Ramos (cell line): ENCODE results near the gene IFT122.
"Not testable (repeated sequence)": the region's sequence is repeated elsewhere in the genome, so short reads cannot be mapped to it uniquely, and the experiment has no call there.

Experiments used
- in situ Hi-C: fragments of 300-500 bp; cut with MboI; formaldehyde crosslinking; loops from one replicate; pipeline ENCODE4 v1.14.3; 2022; ENCODE audit warnings: low sequenced_read_pairs; ENCODE audit not compliant: unreplicated experiment

Gene IFT122

DNA sequence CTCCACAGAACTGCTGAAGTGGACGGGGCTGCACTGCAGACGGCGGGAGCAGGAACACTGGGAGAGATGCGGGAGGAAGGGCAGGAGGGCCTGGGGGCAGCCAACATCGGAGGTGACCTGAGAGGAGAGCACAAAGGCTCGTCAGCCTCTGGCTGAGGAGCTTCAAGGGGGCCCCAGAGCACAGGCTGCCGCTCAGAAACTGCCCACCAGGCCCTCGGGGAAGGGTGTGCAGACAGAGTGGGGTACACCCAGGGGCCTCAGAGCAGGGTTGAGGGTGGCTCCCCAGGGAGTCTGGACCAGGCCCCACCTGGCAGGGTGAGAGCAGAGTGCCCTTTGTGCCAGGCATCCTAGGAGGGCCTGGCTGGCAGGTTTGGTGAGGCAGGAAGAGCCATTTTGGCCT is 73.7 kb downstream of the IFT122 start:
- in situ Hi-C loops: no loop called here

- in situ Hi-C loops: no loop called here
These were observed 74.1 kb downstream of the IFT122 start for GRCh38 chr3:129514110-129514509.

GRCh38 chr3:129514563-129514962 is 74.5 kb downstream of the IFT122 start:
- in situ Hi-C loops: no loop called here

DNA sequence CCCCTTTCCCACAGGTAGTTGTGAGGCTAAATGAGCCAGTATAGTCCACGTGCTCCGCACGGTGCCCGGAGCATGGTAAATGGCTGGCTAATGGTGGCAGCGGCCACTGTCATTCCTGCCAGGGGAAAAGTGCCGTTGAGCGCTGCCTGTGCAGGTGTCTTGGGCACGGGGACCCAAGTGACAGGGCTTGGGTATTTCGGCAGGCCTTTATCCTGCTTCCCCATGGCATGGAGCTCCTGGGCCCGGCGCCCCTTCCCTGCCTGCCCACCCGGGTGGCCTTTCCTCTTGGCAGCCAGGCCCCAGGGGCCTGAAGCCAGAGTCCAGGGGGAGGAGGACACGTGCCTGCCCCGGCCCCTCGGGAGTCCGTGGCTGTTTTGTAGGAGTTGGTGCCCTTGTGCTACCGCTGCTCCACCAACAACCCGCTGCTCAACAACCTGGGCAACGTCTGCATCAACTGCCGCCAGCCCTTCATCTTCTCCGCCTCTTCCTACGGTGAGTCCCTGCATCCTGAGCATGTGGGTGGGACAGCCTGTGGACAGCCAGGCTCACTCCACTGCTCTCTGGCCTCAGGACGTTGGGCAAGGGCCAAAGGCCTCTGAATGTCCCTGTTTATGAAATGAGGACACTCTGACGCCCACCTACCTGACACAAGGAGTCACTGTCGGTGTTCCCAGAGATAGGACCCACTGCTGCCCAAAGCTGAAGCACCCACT is 75.2 kb downstream of the IFT122 start:
- in situ Hi-C loops: not testable (repeated sequence)

DNA sequence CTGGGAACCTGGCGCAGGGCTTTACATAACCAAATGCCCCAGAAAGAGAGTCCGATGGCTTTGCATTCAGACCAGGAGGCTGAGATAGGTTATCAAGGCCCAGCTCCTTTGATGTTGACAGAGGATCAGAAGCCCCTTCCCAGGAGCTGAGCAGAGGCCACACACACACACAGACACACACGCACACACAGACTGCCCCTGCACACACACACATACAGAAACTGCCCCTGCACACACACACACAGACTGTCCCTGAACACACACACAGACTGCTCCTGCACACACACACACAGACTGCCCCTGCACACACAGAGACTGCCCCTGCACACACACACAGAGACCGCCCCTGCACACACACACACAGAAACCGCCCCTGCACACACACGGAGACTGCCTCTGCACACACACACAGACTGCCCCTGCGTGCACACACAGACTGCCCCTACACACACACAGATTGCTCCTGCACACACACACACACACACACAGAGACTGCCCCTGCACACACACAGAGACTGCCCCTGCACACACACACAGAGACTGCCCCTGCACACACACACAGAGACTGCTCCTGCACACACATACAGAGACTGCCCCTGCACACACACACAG is 75.9 kb downstream of the IFT122 start:
- in situ Hi-C loops: not testable (repeated sequence)

DNA sequence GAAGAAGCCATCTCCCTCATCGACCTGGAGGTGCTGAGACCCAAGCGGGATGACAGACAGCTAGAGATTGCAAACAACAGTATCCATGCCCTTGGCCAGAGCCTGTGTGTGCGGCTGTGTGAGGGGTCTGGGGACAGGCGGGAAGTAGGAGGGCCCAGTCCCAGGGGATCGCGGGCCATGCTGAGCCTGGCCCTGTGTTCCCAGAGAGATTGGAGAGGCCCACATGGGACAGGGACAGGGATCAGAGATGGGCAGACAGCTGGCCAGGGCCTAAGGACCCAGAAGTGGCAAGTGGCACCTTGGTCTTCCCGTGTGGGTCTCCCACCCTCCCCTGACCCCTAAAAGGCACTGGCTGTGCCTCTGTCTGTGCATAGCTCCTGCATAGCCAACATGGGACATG is 77.5 kb downstream of the IFT122 start:
- in situ Hi-C loops: no loop called here

GRCh38 chr3:129518038-129518561 is 78.1 kb downstream of the IFT122 start:
- in situ Hi-C loops: no loop called here

GRCh38 chr3:129518581-129518980 is 78.6 kb downstream of the IFT122 start:
- in situ Hi-C loops: no loop called here

DNA sequence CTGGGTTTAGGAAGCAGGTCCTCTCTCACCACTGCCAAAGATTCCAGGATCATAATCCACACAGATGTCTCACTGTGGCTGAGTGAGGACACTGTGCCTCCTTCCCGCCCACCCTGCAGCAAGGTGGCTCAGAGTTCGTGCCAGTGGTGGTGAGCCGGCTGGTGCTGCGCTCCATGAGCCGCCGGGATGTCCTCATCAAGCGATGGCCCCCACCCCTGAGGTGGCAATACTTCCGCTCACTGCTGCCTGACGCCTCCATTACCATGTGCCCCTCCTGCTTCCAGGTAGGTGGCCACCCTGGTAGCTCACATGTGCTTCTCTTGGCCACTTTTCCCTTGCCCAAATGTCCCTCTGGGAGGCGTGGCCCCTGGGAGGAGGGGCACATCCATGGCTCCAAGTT is 79.4 kb downstream of the IFT122 start:
- in situ Hi-C loops: no loop called here

GRCh38 chr3:129519896-129520715 is 80.1 kb downstream of the IFT122 start:
- in situ Hi-C loops: no loop called here

DNA sequence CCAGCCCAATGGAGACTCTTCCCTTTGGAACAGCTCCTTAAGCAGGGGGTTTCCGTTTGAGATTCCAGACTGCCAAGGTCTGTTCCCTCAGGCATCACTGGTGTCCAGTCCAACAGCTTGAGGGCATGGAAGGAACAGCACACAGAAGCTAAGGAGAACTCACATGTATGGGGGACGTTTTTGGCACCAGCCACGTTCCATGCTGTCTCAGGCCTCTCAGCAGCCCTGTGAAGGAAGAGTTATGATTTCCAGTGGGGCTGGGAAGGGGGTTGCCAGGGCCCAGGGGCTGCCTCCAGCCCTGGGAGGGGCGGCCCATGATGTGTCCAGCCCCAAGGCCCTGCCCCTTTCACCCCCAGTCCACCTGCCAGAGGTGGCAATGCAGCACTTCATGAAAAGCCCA is 80.9 kb downstream of the IFT122 start:
- in situ Hi-C loops: no loop called here

DNA sequence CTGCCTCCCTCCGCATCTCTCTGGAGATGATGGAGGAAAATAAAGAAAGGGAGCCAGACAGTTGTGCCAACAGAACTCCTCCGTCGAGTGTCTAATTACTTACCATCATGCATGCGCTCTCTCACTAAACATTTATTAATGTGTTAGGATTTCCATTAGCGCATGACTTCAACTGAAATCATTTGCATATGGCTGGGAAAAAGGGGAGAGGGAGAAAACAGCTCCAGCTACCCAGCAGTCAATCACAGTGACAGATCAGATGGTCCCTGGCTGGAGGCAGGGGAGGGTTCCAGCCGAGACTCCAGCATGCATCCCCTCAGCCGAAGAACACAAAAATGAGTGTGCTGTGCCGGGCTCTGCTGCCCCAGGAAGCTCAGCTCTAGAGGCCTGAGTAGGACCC is 81.6 kb downstream of the IFT122 start:
- in situ Hi-C loops: no loop called here

GRCh38 chr3:129522953-129523352 is 82.9 kb downstream of the IFT122 start:
- in situ Hi-C loops: no loop called here

DNA sequence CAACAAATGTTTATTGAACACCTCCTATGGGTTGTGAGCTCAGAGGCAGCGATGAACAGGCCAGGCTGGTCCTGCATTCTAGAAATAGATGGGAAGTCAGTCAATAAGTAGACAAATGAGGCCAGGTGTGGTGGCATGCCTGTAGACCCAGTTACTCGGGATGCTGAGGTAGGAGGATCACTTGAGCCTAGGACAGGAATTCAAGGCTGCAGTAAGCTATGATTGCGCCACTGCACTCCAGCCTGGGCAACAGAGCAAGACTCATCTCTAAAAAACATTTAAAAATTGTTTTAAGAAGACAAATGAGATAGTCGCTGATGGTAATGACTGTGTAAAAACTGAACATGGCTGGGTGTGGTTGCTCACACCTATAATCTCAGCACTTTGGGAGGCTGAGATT is 84.1 kb downstream of the IFT122 start:
- in situ Hi-C loops: no loop called here

DNA sequence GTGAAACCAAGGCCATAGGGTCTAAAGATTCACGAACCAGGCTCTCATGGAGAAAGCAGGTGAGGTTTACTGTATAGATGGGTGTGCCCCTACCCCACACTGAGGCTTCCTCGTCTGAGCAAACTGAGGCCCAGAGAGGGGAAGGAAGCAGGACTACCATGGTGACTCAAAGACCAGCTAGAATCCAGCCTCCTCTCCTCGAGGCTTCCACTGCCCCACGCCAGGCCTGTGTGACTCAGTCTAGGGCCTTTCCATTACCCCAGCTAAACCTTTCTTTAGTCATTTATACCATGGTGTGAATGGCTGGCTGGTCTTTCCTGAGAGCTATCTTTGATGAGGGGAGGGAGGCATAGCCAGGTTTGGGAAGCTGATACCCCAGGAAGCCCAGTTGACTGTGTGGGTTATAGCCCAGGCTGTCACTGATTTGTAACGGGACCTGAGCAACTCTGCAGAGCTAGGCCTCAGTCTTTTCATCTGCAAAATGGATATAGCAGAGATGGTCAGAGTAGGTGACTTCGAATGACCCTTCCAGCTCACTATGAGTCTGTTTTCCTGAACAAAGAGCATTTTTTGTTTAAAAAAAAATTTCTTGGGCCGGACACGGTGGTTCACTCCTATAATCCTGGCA is 85.4 kb downstream of the IFT122 start:
- in situ Hi-C loops: no loop called here

- in situ Hi-C loops: no loop called here
These were observed 86.3 kb downstream of the IFT122 start for GRCh38 chr3:129526121-129526900.

GRCh38 chr3:129527262-129527661 is 87.2 kb downstream of the IFT122 start:
- in situ Hi-C loops: no loop called here

DNA sequence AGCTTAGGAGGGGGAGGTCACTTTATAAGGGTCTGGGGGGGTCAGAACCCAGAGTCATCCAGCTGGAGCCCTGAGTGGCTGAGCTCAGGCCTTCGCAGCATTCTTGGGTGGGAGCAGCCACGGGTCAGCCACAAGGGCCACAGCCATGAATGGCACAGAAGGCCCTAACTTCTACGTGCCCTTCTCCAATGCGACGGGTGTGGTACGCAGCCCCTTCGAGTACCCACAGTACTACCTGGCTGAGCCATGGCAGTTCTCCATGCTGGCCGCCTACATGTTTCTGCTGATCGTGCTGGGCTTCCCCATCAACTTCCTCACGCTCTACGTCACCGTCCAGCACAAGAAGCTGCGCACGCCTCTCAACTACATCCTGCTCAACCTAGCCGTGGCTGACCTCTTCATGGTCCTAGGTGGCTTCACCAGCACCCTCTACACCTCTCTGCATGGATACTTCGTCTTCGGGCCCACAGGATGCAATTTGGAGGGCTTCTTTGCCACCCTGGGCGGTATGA is 88.6 kb downstream of the IFT122 start, which contains the start of gene RHO:
RHO (plus strand) TSS at position 51 of the 512 bp plus-strand sequence; CDS start at position 146, 95 bp downstream.
- in situ Hi-C loops: no loop called here

DNA sequence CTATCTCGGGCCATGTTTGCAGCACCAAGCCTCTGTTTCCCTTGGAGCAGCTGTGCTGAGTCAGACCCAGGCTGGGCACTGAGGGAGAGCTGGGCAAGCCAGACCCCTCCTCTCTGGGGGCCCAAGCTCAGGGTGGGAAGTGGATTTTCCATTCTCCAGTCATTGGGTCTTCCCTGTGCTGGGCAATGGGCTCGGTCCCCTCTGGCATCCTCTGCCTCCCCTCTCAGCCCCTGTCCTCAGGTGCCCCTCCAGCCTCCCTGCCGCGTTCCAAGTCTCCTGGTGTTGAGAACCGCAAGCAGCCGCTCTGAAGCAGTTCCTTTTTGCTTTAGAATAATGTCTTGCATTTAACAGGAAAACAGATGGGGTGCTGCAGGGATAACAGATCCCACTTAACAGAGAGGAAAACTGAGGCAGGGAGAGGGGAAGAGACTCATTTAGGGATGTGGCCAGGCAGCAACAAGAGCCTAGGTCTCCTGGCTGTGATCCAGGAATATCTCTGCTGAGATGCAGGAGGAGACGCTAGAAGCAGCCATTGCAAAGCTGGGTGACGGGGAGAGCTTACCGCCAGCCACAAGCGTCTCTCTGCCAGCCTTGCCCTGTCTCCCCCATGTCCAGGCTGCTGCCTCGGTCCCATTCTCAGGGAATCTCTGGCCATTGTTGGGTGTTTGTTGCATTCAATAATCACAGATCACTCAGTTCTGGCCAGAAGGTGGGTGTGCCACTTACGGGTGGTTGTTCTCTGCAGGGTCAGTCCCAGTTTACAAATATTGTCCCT is 89.6 kb downstream of the IFT122 start:
- in situ Hi-C loops: no loop called here
